GM12875 (cell line): Measurements from ENCODE around the gene POLD3.

Source experiments
- H3K4me3 ChIP-seq: one replicate; pipeline ENCODE4 v1.5.1; 2011; ENCODE audit warnings: low read depth, low read length, control low read depth
- CTCF ChIP-seq: IDR thresholded peaks from 2 replicates; pipeline ENCODE4 v1.5.1; 2011; ENCODE audit warnings: low read depth, mild to moderate bottlenecking, control low read depth, inconsistent platforms, low read length, moderate library complexity, borderline replicate concordance; ENCODE audit not compliant: insufficient read depth

The POLD3 gene

GRCh38 chr11:74636630-74637184 lies 44.3 kb downstream of the POLD3 start:
- no peak for TF ChIP-seq CTCF
- no peak overlapping the region for H3K4me3 ChIP-seq

GRCh38 chr11:74637700-74638099 lies 45.3 kb downstream of the POLD3 start:
- no peak overlapping the region for H3K4me3 ChIP-seq
- TF ChIP-seq CTCF, result no peak

- TF ChIP-seq CTCF, result no peak
- no peak overlapping the region for H3K4me3 ChIP-seq
Measured at GRCh38 chr11:74638869-74639268, 46.5 kb downstream of the POLD3 start.

GRCh38 chr11:74639533-74639932 lies 47.2 kb downstream of the POLD3 start:
- H3K4me3 ChIP-seq, result no peak overlapping the region
- TF ChIP-seq CTCF, result no peak

GRCh38 chr11:74641289-74641688 lies 48.9 kb downstream of the POLD3 start:
- no peak overlapping the region for H3K4me3 ChIP-seq
- no peak for TF ChIP-seq CTCF

- H3K4me3 ChIP-seq, result no peak overlapping the region
Measured at GRCh38 chr11:74641905-74642304, 49.5 kb downstream of the POLD3 start.

More at GRCh38 chr11:74641905-74642304, 49.5 kb downstream of the POLD3 start:
- no peak for TF ChIP-seq CTCF
